ENCODE results near the gene RBMS1. TPM values are rescaled to one million over a fixed set of nuclear protein-coding genes. Genes with fewer than 3 reads are reported as not detected.
A peak's percentile ranks its signal among the peaks of the same experiment; 100 is the strongest.

Gene RBMS1
- total and polyA plus RNA-seq, 4 donors: 29.5 to 72.0 (median 49.5) TPM

DNA sequence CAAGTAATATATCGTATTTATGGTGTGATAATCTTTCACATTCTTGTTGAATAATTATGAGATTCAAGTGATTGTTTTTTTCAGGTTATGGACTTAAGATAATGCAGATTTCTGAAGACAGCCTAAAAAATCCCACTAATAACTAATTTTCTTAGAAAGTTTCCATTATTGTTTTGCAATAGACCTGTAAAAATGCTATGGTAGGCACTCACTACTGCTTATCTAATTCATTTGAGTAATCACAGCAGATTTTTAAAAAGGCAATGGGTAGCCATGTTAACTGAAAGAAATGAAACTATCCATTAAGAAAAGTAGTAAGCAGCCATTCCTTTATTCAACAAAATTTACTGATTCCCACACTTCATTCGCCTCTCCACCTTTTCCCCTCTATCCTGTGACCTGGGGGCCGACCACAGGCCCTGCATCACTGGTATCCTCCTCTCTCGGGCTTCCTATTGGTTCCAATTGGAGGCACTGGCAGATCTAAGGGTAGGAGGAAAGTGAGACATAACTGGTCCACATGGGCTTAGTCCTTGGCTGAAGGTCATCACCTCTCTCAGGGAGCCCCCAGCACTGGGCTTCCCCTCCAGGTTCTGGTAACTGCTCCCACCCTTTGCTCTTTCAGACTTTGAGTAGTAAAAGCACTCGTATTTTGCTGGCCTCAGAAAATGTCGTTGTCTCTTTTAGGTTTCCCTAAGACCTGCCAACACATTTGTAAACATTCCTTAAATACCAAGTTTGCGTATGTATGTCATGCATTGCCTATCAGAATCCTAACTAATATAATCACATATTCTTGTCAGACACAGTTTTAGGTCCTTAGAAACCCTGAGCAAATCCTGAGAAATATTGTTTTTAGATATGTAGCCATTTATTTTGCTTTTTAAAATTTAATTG lies 18.5 kb downstream of the RBMS1 start:
- no peaks in the 10 kb centered on the region for H3K36me3 ChIP-seq (ENCODE audit: control insufficient read depth, insufficient read depth, low read length)
- no peak overlapping the region for H3K4me3 ChIP-seq (ENCODE audit: low read depth, low read length)
- no peak overlapping the region for H3K27ac ChIP-seq (ENCODE audit: low read depth, low read length)
- H3K9me3 ChIP-seq (ENCODE audit: control insufficient read depth, insufficient read depth, low read length): no peaks in the 10 kb centered on the region
- WGBS (ENCODE audit: insufficient coverage): 75% methylated on average over 4 of the region's 7 CpGs
- H3K4me1 ChIP-seq (ENCODE audit: control insufficient read depth, insufficient read depth, low read length): no peaks in the 10 kb centered on the region
- H3K27me3 ChIP-seq (ENCODE audit: control insufficient read depth, insufficient read depth, low read length): no peaks in the 10 kb centered on the region
- DNase-seq (ENCODE audit: low read depth in 4 of 6, low spot score in 6 of 6): no peak

DNA sequence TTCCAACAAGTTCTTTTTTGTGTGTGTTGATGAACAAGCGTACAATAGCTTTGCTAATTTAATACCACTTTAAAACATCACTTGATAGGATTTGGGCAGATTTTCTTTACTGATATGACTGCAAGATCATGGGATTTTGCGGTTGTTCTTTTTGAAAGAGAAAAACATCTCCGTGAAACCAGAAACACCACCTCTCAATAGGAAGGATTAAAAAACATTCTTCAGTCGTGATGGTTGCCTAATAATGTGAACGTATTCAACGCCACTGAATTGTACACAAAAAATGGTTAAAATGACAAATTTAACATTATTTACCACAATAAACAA lies 19.3 kb downstream of the RBMS1 start:
- no peak overlapping the region for H3K27ac ChIP-seq (ENCODE audit: low read depth, low read length)
- H3K36me3 ChIP-seq (ENCODE audit: control insufficient read depth, insufficient read depth, low read length): no peaks in the 10 kb centered on the region
- H3K4me1 ChIP-seq (ENCODE audit: control insufficient read depth, insufficient read depth, low read length): no peaks in the 10 kb centered on the region
- H3K27me3 ChIP-seq (ENCODE audit: control insufficient read depth, insufficient read depth, low read length): no peaks in the 10 kb centered on the region
- no peak overlapping the region for H3K4me3 ChIP-seq (ENCODE audit: low read depth, low read length)
- H3K9me3 ChIP-seq (ENCODE audit: control insufficient read depth, insufficient read depth, low read length): no peaks in the 10 kb centered on the region
- DNase-seq (ENCODE audit: low read depth in 4 of 6, low spot score in 6 of 6): no peak
- no CpG with 5 or more reads among the region's 6 CpGs for WGBS (ENCODE audit: insufficient coverage)

DNA sequence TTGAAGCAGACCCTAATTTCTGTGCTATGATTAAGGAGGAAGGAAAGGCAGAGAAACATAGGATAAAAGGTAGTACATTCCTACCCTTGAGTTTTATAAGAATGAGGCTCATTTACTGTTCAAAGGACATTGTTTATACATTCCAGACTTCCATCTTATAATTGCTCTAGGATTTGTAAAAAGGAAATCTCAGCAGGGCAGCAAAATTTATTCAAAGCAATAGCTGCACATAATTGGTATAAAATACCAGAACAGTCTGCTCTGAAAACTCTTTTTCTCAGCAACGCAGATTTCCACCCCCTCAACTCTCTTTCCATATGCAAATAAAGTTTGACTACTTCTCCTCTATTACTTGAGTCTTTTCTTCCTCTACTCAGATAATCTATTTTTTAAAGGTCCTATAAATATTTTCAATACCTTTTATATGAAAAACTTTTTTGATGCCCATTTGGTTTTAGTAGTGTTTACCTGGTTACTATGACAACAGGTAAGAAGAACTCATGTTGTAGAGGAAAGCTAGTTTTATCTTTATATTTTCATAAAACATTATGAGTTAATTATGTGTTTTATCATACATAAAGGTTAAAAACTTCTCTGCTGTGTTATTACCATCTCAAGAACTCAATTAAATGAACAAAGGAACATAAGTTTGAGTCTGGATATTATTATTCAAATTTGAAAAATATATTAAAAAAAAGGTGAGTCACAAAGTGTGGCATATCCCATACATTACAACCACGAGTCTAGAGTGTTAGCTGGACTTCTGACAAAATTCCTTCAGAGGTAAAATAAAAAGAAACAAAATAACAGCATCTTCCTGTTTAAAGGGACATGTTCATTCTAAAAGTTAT lies 19.9 kb downstream of the RBMS1 start:
- no peaks in the 10 kb centered on the region for H3K27me3 ChIP-seq (ENCODE audit: control insufficient read depth, insufficient read depth, low read length)
- no CpG with 5 or more reads among the region's 2 CpGs for WGBS (ENCODE audit: insufficient coverage)
- no peak overlapping the region for H3K27ac ChIP-seq (ENCODE audit: low read depth, low read length)
- H3K36me3 ChIP-seq (ENCODE audit: control insufficient read depth, insufficient read depth, low read length): no peaks in the 10 kb centered on the region
- H3K9me3 ChIP-seq (ENCODE audit: control insufficient read depth, insufficient read depth, low read length): no peaks in the 10 kb centered on the region
- H3K4me1 ChIP-seq (ENCODE audit: control insufficient read depth, insufficient read depth, low read length): no peaks in the 10 kb centered on the region
- no peak overlapping the region for H3K4me3 ChIP-seq (ENCODE audit: low read depth, low read length)
- DNase-seq (ENCODE audit: low read depth in 4 of 6, low spot score in 6 of 6): no peak

DNA sequence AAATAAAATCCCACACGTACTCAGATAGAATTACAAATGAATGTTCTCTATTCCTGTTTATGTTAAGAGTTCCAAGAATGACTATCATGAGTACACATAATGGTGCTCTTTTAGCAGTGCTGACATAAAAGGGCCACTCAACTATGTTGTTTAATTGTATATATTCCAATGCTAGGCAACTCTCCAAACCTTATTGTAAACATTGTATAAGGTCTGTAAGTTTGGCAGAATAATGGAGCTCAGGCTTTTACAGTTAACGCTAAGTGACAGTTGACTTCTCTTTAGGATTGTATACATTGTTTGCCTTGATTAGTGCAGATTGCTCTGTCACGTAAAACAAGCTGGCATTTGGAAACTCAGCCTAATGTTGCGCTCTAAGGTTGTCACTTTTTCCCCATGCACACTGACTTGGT lies 20.8 kb downstream of the RBMS1 start:
- no peak overlapping the region for H3K4me3 ChIP-seq (ENCODE audit: low read depth, low read length)
- no peaks in the 10 kb centered on the region for H3K36me3 ChIP-seq (ENCODE audit: control insufficient read depth, insufficient read depth, low read length)
- 23% methylated on average over 2 of the region's 4 CpGs for WGBS (ENCODE audit: insufficient coverage)
- no peaks in the 10 kb centered on the region for H3K4me1 ChIP-seq (ENCODE audit: control insufficient read depth, insufficient read depth, low read length)
- H3K9me3 ChIP-seq (ENCODE audit: control insufficient read depth, insufficient read depth, low read length): no peaks in the 10 kb centered on the region
- H3K27me3 ChIP-seq (ENCODE audit: control insufficient read depth, insufficient read depth, low read length): no peaks in the 10 kb centered on the region
- peak in 2 of 6 donors; percentile 12 to 20 for DNase-seq (ENCODE audit: low read depth in 4 of 6, low spot score in 6 of 6)
- H3K27ac ChIP-seq (ENCODE audit: low read depth, low read length): no peak overlapping the region

DNA sequence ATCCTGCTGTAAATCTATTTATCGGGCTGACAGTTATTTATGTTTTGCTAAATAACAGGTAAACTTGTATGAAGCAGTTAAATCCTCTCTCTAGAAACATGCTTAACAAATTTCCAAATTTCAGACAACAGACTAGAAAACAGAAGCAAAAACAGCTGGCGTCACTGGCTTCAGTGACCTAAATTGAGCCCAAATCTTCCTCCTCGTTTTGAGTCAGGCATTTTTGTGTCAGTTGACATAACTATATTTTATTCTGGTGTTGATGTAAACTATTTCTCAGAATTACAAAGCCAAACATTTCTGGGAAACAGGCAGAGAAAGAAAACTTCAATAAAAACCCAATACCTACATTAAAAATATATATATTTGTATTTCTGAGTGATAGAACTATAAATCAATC lies 21.7 kb downstream of the RBMS1 start:
- no peaks in the 10 kb centered on the region for H3K4me1 ChIP-seq (ENCODE audit: control insufficient read depth, insufficient read depth, low read length)
- H3K4me3 ChIP-seq (ENCODE audit: low read depth, low read length): no peak overlapping the region
- no peak for DNase-seq (ENCODE audit: low read depth in 4 of 6, low spot score in 6 of 6)
- no peaks in the 10 kb centered on the region for H3K9me3 ChIP-seq (ENCODE audit: control insufficient read depth, insufficient read depth, low read length)
- H3K36me3 ChIP-seq (ENCODE audit: control insufficient read depth, insufficient read depth, low read length): no peaks in the 10 kb centered on the region
- no peaks in the 10 kb centered on the region for H3K27me3 ChIP-seq (ENCODE audit: control insufficient read depth, insufficient read depth, low read length)
- H3K27ac ChIP-seq (ENCODE audit: low read depth, low read length): no peak overlapping the region
- WGBS (ENCODE audit: insufficient coverage): no CpG with 5 or more reads among the region's 3 CpGs

DNA sequence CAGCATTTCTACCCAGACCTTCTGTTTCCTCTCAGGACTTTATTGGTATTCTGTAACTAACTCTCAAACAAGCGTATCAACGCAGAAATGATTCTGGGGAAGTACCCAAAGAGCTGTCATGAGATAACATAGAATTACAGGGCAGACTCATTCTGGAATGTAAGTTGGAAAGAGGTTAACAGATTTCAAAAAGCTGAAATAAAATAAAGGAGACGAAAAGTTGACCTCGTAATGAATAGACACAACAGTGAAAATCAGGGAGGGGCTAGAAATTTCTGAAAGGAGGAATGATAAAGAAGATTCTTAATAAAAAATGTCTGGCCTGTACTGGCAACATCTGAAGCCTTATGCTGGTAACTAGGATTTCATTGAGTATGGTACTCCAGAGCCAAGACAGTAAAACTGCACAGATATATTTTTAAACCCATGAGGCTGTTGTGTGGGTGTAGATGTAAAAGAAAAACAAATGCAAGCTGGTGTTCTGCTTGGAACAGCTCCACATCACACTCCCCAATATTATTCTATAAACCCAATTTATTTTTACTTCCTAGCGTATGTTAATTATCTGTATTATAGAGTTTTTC lies 23.9 kb downstream of the RBMS1 start:
- H3K9me3 ChIP-seq (ENCODE audit: control insufficient read depth, insufficient read depth, low read length): no peaks in the 10 kb centered on the region
- H3K27ac ChIP-seq (ENCODE audit: low read depth, low read length): no peak overlapping the region
- no peaks in the 10 kb centered on the region for H3K36me3 ChIP-seq (ENCODE audit: control insufficient read depth, insufficient read depth, low read length)
- 93% methylated on average over 4 of the region's 5 CpGs for WGBS (ENCODE audit: insufficient coverage)
- no peaks in the 10 kb centered on the region for H3K4me1 ChIP-seq (ENCODE audit: control insufficient read depth, insufficient read depth, low read length)
- no peak overlapping the region for H3K4me3 ChIP-seq (ENCODE audit: low read depth, low read length)
- no peak for DNase-seq (ENCODE audit: low read depth in 4 of 6, low spot score in 6 of 6)
- no peaks in the 10 kb centered on the region for H3K27me3 ChIP-seq (ENCODE audit: control insufficient read depth, insufficient read depth, low read length)

DNA sequence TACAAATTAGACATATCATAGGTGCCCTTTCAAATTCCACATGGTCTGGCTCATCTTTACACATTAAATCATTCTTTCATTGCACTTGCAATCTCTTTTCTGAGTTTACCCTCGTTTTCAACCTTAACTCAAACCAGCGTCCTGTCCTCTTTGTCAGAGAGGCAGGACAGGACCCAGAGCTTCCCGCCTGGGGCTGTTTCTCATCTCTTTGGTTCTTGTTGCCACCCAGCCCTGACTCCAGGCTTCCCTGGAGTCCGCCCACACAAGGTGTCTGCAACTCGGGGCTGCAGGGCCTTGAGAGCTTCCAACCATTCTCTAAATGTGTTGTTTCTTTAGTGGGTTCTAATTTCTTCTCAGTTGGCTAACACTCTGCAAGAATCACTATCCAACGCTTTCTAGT lies 24.4 kb downstream of the RBMS1 start:
- Histone ChIP-seq H3K4me3 (ENCODE audit: low read depth, low read length) (no peak overlapping the region), H3K4me1 (ENCODE audit: control insufficient read depth, insufficient read depth, low read length) (no peaks in the 10 kb centered on the region), H3K9me3 (ENCODE audit: control insufficient read depth, insufficient read depth, low read length) (no peaks in the 10 kb centered on the region), H3K36me3 (ENCODE audit: control insufficient read depth, insufficient read depth, low read length) (no peaks in the 10 kb centered on the region), H3K27ac (ENCODE audit: low read depth, low read length) (no peak overlapping the region), H3K27me3 (ENCODE audit: control insufficient read depth, insufficient read depth, low read length) (no peaks in the 10 kb centered on the region)
- no peak for DNase-seq (ENCODE audit: low read depth in 4 of 6, low spot score in 6 of 6)
- 87% methylated on average over 4 of the region's 6 CpGs for WGBS (ENCODE audit: insufficient coverage)

DNA sequence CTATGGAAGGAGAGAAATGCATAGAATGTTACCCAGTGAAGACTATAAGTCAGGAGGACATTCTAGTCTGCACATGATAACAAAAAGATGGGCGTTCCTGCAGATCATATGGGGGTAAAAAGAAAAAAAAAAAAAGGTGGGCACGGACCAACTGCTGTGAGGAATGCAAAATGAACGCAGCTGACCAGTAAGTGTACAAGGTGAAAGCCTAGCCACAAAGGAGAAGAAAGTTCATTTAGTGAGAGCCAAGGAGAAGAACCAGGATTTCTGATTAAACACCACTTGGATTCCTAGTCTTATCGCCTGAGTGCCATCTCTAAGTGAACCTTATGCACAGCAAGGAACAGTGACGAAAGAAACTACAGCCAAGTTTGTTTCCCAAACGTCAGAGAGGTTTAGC lies 26.5 kb downstream of the RBMS1 start:
- Histone ChIP-seq H3K4me3 (ENCODE audit: low read depth, low read length) (no peak overlapping the region), H3K27ac (ENCODE audit: low read depth, low read length) (no peak overlapping the region), H3K27me3 (ENCODE audit: control insufficient read depth, insufficient read depth, low read length) (no peaks in the 10 kb centered on the region), H3K4me1 (ENCODE audit: control insufficient read depth, insufficient read depth, low read length) (no peaks in the 10 kb centered on the region), H3K36me3 (ENCODE audit: control insufficient read depth, insufficient read depth, low read length) (no peaks in the 10 kb centered on the region), H3K9me3 (ENCODE audit: control insufficient read depth, insufficient read depth, low read length) (no peaks in the 10 kb centered on the region)
- WGBS (ENCODE audit: insufficient coverage): 65% methylated on average over 4 of the region's 6 CpGs
- no peak for DNase-seq (ENCODE audit: low read depth in 4 of 6, low spot score in 6 of 6)

DNA sequence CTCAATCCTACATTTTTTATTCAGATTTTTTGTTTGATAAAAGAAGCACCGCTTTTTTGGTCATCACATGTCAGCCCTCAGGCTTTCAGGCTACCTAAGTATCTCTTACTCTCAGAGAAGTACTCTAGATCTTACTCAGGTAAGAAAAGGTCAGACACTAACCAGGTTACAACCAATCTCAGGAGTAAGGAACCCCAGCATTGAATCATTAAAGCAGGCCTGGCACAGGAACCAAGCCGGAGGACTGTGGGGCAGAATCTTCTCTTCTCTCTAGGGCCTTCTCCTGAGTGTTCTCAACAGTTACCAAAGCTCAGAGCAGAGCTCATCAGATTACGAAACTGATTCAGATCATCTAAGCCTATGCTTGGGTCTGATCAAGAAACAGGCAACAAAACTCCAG lies 28.2 kb downstream of the RBMS1 start:
- Histone ChIP-seq H3K27me3 (ENCODE audit: control insufficient read depth, insufficient read depth, low read length) (no peaks in the 10 kb centered on the region), H3K27ac (ENCODE audit: low read depth, low read length) (no peak overlapping the region), H3K4me3 (ENCODE audit: low read depth, low read length) (no peak overlapping the region), H3K9me3 (ENCODE audit: control insufficient read depth, insufficient read depth, low read length) (no peaks in the 10 kb centered on the region), H3K4me1 (ENCODE audit: control insufficient read depth, insufficient read depth, low read length) (no peaks in the 10 kb centered on the region), H3K36me3 (ENCODE audit: control insufficient read depth, insufficient read depth, low read length) (no peaks in the 10 kb centered on the region)
- 100% methylated on average over 2 of the region's 3 CpGs for WGBS (ENCODE audit: insufficient coverage)
- DNase-seq (ENCODE audit: low read depth in 4 of 6, low spot score in 6 of 6): no peak

Data from spinal cord (tissue), 10 donors.